Upper lobe of left lung (tissue), 4 donors: ENCODE measurements around the gene SFSWAP.

ENCODE experiments used
- EP300 ChIP-seq, 4 donors: sonication (generic); formaldehyde crosslinking; IDR thresholded peaks; one replicate each; pipeline ENCODE4 v1.5.1; 2017; ENCODE audit warnings: antibody characterized with exemption in 4 of 4, control low read depth in 2 of 4
- POLR2A ChIP-seq, 4 donors: fragments of 450-650 bp; IDR thresholded peaks; one replicate each; pipeline ENCODE4 v1.5.1; 2016 to 2017; ENCODE audit warnings: antibody characterized with exemption in 4 of 4, mild to moderate bottlenecking in 2 of 4
- POLR2AphosphoS5 ChIP-seq, 2 donors: sonication (generic); formaldehyde crosslinking; IDR thresholded peaks; one replicate each; pipeline ENCODE4 v1.5.1; 2017; ENCODE audit warnings: antibody characterized with exemption in 2 of 2
- TF ChIP-seq, protein P1 (sequence below), 6 experiments: fragments of 450-650 bp in 4 of 6; fragments of 200-600 bp in 2 of 6; sonication (generic) in 2 of 6; IDR thresholded peaks; one replicate each; pipeline ENCODE4 v1.5.1; 2016 to 2019; ENCODE audit warnings: antibody characterized with exemption in 6 of 6

DNA sequence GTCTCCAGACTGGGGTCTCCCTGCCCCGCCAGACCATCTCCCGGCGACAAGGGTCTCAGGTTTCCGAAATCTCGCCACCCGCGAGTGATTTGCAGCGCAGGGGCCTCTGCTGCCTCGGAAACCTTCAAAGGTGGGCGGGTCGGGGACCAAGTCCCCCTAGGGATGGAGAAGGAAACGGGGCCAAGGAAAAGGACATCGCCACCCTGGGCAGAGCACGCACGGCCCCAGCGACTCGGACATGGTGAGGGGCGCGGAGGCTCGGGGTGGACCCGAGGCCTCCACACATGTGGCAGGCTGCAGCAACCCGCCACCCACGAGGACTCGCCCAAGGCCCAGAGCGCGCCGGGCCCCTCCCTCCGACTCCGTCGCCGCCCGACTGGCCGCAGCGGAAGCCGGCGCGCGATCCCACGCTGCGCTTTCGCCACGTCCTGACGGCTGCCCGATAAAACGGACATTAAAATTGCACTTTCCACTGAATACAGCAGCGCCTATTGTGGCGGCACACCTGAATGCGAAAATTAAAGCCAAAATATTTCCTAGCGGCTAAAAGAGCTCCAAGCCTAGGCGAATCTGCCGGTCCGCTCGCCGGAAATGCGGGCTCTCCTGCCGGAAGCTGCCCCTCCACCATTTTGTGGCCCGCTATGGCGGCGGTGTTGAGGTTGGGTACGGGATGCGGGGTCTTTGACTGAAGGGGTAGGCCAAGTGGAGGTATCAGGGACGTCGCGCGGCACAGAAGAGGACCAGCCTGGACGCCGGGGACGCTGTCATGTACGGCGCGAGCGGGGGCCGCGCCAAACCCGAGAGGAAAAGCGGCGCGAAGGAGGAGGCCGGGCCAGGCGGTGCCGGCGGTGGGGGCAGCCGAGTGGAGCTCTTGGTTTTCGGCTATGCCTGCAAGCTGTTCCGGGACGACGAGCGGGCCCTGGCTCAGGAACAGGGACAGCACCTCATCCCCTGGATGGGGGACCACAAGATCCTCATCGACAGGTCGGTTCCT, at the start of gene SFSWAP:
- peak in 1 of 4 donors; percentile 23 for TF ChIP-seq EP300 (IDR thresholded peaks at IDR 0.05)
- TF ChIP-seq POLR2AphosphoS5 (IDR thresholded peaks at IDR 0.05) = peak; percentile 71 to 85
- TF ChIP-seq POLR2A (IDR thresholded peaks at IDR 0.05) = peak in 3 of 4 donors; percentile 52 to 81 (median 77)
- TF ChIP-seq, protein P1, sequence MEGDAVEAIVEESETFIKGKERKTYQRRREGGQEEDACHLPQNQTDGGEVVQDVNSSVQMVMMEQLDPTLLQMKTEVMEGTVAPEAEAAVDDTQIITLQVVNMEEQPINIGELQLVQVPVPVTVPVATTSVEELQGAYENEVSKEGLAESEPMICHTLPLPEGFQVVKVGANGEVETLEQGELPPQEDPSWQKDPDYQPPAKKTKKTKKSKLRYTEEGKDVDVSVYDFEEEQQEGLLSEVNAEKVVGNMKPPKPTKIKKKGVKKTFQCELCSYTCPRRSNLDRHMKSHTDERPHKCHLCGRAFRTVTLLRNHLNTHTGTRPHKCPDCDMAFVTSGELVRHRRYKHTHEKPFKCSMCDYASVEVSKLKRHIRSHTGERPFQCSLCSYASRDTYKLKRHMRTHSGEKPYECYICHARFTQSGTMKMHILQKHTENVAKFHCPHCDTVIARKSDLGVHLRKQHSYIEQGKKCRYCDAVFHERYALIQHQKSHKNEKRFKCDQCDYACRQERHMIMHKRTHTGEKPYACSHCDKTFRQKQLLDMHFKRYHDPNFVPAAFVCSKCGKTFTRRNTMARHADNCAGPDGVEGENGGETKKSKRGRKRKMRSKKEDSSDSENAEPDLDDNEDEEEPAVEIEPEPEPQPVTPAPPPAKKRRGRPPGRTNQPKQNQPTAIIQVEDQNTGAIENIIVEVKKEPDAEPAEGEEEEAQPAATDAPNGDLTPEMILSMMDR (IDR thresholded peaks at IDR 0.05) = peak in 4 of 6 experiments; percentile 14 to 42 (median 26)
